NCI-H345 (cell line): ENCODE data around the gene RPL36AL.
"Not testable (repeated sequence)": the region's sequence is repeated elsewhere in the genome, so short reads cannot be mapped to it uniquely, and the experiment has no call there.

ENCODE experiments used
- DNase-seq: peaks from one replicate; lab custom pipeline; 2025; lab: John Stamatoyannopoulos, UW

The RPL36AL gene

GRCh38 chr14:49620182-49621113, at the start of gene RPL36AL, which contains the start of gene MGAT2:
TSS of gene RPL36AL (minus strand) at chr14:49620626. CDS start at chr14:49619104, 1,522 bp downstream.
TSS of gene MGAT2 (plus strand) at chr14:49620799. CDS start at chr14:49621269, 470 bp downstream.
- peak; percentile 98 for DNase-seq

DNA sequence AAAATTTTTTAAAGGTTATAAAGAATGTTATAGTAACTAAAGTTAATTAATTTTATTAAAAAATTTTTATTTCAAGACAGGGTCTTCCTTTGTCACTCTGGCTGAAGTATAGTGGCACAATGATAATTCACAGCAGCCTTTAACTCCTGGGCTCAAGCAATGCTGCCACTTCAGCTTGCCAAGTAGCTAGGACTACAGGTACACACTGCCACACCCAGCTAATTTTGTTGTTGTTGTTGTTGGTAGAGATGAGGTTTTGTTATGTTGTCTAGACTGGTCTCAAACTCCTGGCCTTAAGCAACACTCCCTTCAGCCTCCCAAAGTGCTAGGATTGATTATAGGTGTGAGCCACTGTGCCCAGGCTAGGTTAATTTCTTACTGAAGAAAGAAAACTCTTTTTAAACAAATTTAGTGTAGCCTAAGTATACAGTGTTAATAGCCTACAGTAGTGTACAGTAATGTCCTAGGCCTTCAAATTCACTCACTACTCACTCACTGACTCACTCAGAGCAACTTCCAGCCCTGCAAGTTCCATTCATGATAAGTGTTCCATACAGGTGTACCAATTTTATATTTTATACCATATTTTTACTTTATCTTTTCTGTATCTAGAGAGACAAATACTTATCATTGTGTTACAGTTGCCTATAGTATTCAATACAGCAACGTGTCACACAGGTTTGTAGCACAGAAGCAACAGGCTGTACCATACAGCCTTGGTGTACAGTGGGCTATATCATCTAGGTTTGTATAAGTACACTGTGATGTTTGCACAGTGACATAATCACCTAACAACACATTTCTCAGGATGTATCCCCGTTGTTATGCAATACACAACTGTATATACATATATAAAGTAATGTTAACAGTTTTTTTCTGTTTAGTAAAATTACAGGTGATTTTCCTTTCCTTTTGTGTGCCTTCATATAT, 39.4 kb upstream of the RPL36AL start:
- no peak for DNase-seq

DNA sequence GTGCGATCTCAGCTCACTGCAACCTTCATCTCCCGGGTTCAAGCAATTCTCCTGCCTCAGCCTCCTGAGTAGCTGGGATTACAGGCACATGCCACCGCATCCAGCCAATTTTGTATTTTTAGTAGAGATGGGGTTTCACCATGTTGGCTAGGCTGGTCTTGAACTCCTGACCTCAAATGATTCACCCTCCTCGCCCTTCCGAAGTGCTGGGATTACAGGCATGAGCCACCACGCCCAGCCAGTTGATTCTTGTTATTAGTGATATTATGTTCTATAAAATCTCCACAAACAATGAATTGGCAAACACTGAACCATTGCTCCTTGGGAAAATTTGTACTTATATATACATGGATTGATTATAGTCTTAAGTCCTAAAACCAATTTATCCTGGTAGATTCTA, 37.1 kb upstream of the RPL36AL start:
- DNase-seq: not testable (repeated sequence)

DNA sequence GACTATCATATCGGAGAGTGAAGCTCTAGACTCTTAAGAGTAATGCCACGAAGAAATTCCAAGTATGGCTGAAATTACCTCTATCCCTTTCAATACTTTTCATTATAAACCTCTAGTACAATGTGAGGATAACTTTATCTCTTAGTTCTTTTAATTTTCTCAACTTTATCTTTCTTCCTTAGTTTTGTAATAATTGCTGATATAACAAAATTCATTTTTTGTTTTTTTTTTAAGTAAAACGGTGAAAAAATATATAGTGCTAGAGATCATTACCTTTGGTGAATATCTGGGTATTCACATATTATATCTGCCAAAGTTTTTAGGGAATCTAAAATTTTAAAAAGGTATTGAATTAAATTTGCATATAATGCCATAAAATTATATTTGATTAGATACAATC, 34.1 kb upstream of the RPL36AL start:
- DNase-seq: no peak

DNA sequence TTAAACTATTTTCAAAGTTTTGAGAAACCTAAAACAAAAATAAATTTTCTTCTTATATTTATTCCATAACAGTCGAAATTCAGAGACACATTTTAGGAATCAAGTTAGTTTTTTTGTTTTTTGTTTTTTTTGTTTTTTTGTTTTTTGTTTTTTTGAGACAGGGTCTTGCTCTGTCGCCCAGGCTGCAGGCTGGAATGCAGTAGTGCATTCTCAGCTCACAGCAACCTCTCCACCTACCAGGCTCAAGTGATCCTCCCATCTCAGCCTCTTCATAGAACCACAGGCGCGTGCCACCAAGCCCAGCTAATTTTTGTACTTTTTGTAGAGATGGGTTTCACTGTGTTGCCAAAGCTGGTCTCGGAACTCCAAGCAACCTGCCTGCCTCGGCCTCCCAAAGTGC, 33.1 kb upstream of the RPL36AL start:
- no peak for DNase-seq

DNA sequence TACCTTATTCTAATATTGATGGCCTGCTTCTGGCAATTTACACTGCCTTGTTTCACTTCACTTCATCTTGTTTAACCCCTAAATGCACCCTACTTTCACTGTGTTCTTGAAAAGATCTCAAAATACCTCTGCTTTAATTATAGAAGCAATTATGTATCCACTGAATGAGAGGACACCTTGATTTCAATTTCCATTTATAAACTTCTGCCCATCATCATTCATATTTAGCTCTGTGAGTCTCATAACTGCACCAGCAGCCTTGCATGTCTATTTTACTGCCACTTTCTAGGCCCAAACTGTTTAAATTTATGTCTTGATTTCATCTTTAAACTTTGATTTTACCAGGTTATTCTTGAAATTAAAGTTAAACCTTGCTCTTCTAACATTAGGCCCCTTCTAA, 21.7 kb upstream of the RPL36AL start:
- DNase-seq: no peak

- DNase-seq: no peak
Measured at GRCh38 chr14:49641697-49642129, 21.3 kb upstream of the RPL36AL start.

- no peak for DNase-seq
Measured at GRCh38 chr14:49640540-49641417, 20.4 kb upstream of the RPL36AL start.

GRCh38 chr14:49637534-49638078, 17.2 kb upstream of the RPL36AL start:
- DNase-seq: no peak

DNA sequence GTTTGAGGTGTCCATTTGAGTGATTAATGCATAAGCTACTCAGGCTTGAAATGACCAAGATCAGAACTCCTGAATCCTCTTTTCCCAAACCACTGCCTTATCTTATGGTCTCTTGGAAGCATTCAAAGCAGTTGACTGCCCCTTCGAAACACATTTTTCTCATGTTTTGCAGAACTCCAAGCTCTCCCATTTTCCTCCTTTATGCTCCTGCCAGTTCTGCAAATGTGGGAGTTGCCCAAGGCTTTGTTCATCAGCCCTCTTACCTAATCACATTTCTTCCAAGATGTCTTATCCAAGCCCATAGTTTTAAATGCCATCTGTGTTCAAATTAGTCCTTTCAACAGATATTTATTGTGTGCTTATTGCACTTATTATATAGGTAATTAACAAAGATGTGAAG, 16.4 kb upstream of the RPL36AL start:
- no peak for DNase-seq

- peak; percentile 61 for DNase-seq
Measured at GRCh38 chr14:49634547-49635334, 14.3 kb upstream of the RPL36AL start, which contains the start of gene DNAAF2. TSS of gene DNAAF2 (minus strand) at chr14:49635244. CDS start at chr14:49635149, 95 bp downstream.

DNA sequence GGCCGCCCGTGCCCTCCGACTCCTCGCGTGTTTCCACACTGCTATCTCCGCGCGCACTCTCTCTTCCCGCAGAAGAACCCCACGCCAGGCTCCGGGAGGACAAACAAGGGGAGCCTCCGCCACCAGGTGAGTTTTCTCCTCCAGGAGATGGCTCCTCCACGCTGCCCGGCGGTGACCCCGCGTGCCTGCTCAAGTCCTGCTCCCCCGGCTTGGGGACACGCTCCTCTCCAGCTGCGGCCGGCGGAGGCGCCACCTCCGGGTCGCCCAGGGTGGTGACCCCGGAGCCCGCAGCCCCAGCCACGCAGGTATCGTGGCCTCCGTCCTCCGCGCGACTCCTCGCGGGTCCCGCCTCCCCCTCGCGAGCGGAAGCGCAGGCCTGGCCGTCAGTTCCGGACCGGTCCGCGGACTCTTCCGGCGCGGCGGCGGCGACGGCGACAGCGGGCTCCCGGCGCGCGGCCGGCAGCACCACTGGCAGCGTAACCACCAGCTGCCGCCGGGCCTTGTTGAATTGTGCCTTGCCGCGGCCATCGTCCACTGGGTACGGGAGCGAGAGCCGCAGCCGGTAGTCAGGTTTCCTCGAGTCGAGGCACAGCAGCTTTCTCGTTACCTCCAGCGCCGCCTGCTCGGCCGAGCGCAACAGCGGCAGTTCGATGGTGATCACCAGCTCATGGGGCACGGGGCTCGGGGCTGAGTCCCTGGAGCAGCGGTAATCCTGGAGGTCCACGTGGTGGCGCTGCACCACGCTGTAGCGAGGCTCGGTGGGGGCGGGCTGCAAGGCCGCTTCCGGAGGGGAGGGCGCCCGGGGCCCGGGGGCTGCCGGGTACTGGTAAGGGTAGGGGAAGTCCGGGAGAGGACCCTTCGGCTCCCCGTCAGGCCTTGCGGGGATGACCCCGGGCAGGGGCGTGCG, 13.5 kb upstream of the RPL36AL start:
- peak; percentile 95 for DNase-seq

DNA sequence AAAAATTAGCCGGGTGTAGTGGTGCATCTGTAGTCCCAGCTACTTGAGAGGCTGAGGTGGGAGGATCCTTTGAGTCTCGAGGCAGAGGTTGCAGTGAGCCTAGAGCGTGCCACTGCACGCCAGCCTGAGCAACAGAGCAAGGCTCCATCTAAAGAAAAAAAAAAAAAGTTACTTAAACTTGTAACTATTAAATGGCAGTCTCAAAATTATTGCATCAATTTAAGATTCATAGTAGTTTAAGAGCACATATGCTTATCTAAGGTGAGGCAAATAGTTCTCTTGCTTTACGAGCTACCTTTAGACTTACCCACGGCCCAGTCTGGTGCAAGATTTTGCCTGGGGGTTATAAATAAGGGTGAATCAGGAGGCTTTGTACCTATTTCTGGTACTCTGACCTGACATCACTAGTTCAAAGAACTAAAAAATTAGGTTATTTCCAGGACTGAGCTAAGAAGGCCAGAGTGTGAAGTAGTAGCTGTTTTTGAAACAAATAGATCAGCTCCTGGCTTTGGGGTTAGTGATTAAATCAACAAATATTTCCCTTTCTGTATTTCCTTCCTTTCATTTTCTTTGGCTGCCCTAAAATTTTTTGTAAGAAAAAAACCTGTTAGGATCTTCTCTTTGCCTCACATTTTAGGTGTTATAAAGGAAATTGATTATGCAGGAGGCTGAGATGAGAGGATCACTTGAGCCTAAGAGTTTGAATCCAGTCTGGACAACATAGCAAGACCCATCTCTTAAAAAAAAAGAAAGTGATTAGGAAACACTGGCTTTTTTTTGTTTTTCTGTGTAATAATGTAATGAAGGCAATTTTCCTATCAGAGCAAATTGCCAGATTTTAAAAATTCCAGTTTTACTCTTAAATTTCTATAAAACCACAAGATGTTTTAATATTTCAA, 3.8 kb upstream of the RPL36AL start:
- no peak for DNase-seq

DNA sequence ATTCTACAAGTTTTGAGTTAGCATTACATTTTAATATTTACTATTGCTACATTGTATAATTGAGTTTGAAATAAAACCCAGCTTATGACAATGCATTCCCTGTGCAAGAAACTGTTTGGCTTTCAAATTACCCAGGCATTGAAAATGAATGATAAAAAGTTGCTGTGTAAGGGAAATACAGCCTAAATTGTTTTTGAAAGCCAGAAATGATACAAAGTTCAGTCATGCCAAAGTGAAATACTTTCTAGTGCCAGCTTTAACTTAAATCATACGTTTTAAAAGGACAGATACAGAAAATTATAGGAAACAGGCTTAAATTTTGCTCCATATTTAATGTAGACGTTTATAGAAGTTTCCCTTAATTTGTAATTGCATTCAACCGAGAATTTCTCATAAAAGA, 3.0 kb upstream of the RPL36AL start:
- no peak for DNase-seq

DNA sequence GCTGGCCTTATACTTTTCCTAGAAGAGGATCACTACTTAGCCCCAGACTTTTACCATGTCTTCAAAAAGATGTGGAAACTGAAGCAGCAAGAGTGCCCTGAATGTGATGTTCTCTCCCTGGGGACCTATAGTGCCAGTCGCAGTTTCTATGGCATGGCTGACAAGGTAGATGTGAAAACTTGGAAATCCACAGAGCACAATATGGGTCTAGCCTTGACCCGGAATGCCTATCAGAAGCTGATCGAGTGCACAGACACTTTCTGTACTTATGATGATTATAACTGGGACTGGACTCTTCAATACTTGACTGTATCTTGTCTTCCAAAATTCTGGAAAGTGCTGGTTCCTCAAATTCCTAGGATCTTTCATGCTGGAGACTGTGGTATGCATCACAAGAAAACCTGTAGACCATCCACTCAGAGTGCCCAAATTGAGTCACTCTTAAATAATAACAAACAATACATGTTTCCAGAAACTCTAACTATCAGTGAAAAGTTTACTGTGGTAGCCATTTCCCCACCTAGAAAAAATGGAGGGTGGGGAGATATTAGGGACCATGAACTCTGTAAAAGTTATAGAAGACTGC, 1.7 kb upstream of the RPL36AL start:
- no peak for DNase-seq

DNA sequence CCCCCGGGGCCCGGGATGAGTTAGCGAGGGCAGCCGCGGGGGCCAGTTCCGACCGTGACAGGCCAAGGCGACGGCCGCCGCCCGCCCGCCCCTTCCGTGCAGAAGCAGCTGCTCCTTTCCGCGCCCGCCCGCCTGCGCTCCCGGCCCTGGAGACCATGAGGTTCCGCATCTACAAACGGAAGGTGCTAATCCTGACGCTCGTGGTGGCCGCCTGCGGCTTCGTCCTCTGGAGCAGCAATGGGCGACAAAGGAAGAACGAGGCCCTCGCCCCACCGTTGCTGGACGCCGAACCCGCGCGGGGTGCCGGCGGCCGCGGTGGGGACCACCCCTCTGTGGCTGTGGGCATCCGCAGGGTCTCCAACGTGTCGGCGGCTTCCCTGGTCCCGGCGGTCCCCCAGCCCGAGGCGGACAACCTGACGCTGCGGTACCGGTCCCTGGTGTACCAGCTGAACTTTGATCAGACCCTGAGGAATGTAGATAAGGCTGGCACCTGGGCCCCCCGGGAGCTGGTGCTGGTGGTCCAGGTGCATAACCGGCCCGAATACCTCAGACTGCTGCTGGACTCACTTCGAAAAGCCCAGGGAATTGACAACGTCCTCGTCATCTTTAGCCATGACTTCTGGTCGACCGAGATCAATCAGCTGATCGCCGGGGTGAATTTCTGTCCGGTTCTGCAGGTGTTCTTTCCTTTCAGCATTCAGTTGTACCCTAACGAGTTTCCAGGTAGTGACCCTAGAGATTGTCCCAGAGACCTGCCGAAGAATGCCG, 872 bp upstream of the RPL36AL start:
- DNase-seq: peak; percentile 67

- DNase-seq: no peak
Measured at GRCh38 chr14:49619730-49620129, 696 bp downstream of the RPL36AL start.
